Effector CD4-positive, alpha-beta T cell (primary cell): ENCODE data around the gene BCKDK.

ENCODE experiments used
- DNase-seq: peaks from one replicate; pipeline ENCODE4 v3.0.0-alpha.2; 2020
- total RNA-seq: gene quantifications from one replicate; lab custom pipeline; 2026; lab: John Stamatoyannopoulos, UW

BCKDK gene
- 10.9 reads per million, percentile 33 among the genes with 10 or more reads in this experiment for total RNA-seq

GRCh38 chr16:31108035-31108793 is at the start of gene BCKDK:
TSS of gene BCKDK (plus strand) at chr16:31108386. CDS start at chr16:31109224, 838 bp downstream.
- DNase-seq: peak; percentile 33

- no peak for DNase-seq
Measured at GRCh38 chr16:31061126-31061812, 46.9 kb upstream of the BCKDK start.

- no peak for DNase-seq
Measured at GRCh38 chr16:31061813-31062440, 46.3 kb upstream of the BCKDK start.

- DNase-seq: no peak
Measured at GRCh38 chr16:31063495-31063842, 44.7 kb upstream of the BCKDK start.

GRCh38 chr16:31063843-31064611 is 44.2 kb upstream of the BCKDK start:
- no peak for DNase-seq

- no peak for DNase-seq
Measured at GRCh38 chr16:31064882-31065461, 43.2 kb upstream of the BCKDK start.

- no peak for DNase-seq
Measured at GRCh38 chr16:31067342-31067741, 40.8 kb upstream of the BCKDK start.

- DNase-seq: no peak
Measured at GRCh38 chr16:31071861-31072260, 36.3 kb upstream of the BCKDK start.

- no peak for DNase-seq
Measured at GRCh38 chr16:31072540-31073141, 35.5 kb upstream of the BCKDK start.

- DNase-seq: peak; percentile 88
Measured at GRCh38 chr16:31073142-31073969, 34.8 kb upstream of the BCKDK start.

GRCh38 chr16:31073970-31074813 is 34.0 kb upstream of the BCKDK start, which contains the start of the genes ZNF646 and ZNF668:
TSS of gene ZNF646 (plus strand) at chr16:31074422. CDS start at chr16:31076325, 1,903 bp downstream.
TSS of gene ZNF668 (minus strand) at chr16:31074240. CDS start at chr16:31064459, 9,781 bp downstream.
- DNase-seq: peak; percentile 98

- DNase-seq: no peak
Measured at GRCh38 chr16:31074814-31075183, 33.4 kb upstream of the BCKDK start.

- no peak for DNase-seq
Measured at GRCh38 chr16:31076319-31076718, 31.9 kb upstream of the BCKDK start.

GRCh38 chr16:31077024-31077423 is 31.2 kb upstream of the BCKDK start:
- no peak for DNase-seq

GRCh38 chr16:31077592-31078396 is 30.4 kb upstream of the BCKDK start:
- no peak for DNase-seq

- no peak for DNase-seq
Measured at GRCh38 chr16:31078597-31079341, 29.4 kb upstream of the BCKDK start.

GRCh38 chr16:31079342-31079944 is 28.7 kb upstream of the BCKDK start:
- no peak for DNase-seq

- no peak for DNase-seq
Measured at GRCh38 chr16:31080035-31080629, 28.1 kb upstream of the BCKDK start.
